Stomach smooth muscle (tissue), 2 donors: ENCODE measurements around the gene DNAJC13.
"Not testable (repeated sequence)": the region's sequence is repeated elsewhere in the genome, so short reads cannot be mapped to it uniquely, and the experiment has no call there.

Experiments
- H3K27ac ChIP-seq: one replicate; pipeline ENCODE4 v1.7.0; 2013; ENCODE audit warnings: mild to moderate bottlenecking, low read length, inconsistent platforms
- H3K27me3 ChIP-seq, 2 donors: one replicate each; pipeline ENCODE4 v1.7.0; 2013; ENCODE audit warnings: low read length in 2 of 2; ENCODE audit not compliant: insufficient read depth in 2 of 2, control insufficient read depth in 1 of 2
- H3K36me3 ChIP-seq, 2 donors: one replicate each; pipeline ENCODE4 v1.7.0; 2013; ENCODE audit warnings: low read length in 2 of 2; ENCODE audit not compliant: control insufficient read depth in 2 of 2, insufficient read depth in 2 of 2
- H3K4me1 ChIP-seq: one replicate; pipeline ENCODE4 v1.7.0; 2013; ENCODE audit warnings: low read length; ENCODE audit not compliant: control insufficient read depth, insufficient read depth
- H3K4me3 ChIP-seq, 2 donors: one replicate each; pipeline ENCODE4 v1.7.0; 2013; ENCODE audit warnings: low read length in 2 of 2
- H3K9ac ChIP-seq, 2 donors: one replicate each; pipeline ENCODE4 v1.7.0; 2013; ENCODE audit warnings: low read length in 2 of 2, mild to moderate bottlenecking in 1 of 2
- H3K9me3 ChIP-seq, 2 donors: one replicate each; pipeline ENCODE4 v1.7.0; 2013; ENCODE audit warnings: low read length in 2 of 2; ENCODE audit not compliant: control insufficient read depth in 2 of 2
- donor health status: healthy.
- donor health status: Pancreatic carcinoma.

Gene DNAJC13

GRCh38 chr3:132416807-132417694, at the start of gene DNAJC13:
TSS of gene DNAJC13 (plus strand) at chr3:132417502. CDS start at chr3:132434551, 17,049 bp downstream.
- peak within 1 kb of the TSS; percentile 91 to 98 for H3K4me3 ChIP-seq
- H3K36me3 ChIP-seq, result no peaks in the 10 kb centered on the region
- peak within 1 kb of the TSS; percentile 76 for H3K27ac ChIP-seq
- no peaks in the 10 kb centered on the region for H3K9me3 ChIP-seq
- H3K9ac ChIP-seq, result peak within 1 kb of the TSS; percentile 93 to 98
- H3K27me3 ChIP-seq, result no peaks in the 10 kb centered on the region
- no peaks in the 10 kb centered on the region for H3K4me1 ChIP-seq

DNA sequence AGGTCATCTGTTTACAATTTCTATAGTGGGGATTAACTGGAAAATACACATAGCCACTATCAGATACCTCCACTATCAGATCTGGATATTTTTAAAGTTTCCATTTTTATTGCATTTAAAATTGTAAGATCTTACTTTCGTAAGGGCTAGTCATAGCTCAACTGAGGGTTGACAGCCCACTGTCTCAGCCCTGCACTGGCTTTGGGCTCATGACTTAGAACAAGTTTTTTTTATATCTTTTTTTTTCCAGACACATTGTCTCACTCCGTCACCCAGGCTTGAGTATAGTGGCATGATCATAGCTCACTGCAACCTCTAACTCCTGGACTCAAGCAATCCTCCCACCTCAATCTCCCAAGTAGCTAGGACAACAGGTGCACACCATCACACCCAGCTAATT, 48.8 kb upstream of the DNAJC13 start:
- no peak overlapping the region for H3K4me3 ChIP-seq
- no peak overlapping the region for H3K9ac ChIP-seq
- no peaks in the 10 kb centered on the region for H3K4me1 ChIP-seq

GRCh38 chr3:132368962-132369361, 48.3 kb upstream of the DNAJC13 start:
- Histone ChIP-seq H3K27me3 (no peaks in the 10 kb centered on the region), H3K9ac (no peak overlapping the region), H3K4me1 (no peaks in the 10 kb centered on the region), H3K27ac (no peak overlapping the region), H3K4me3 (no peak overlapping the region), H3K9me3 (no peaks in the 10 kb centered on the region), H3K36me3 (no peaks in the 10 kb centered on the region)

More for the DNA sequence above, 48.8 kb upstream of the DNAJC13 start:
- Histone ChIP-seq H3K9me3 (no peaks in the 10 kb centered on the region), H3K36me3 (no peaks in the 10 kb centered on the region), H3K27me3 (no peaks in the 10 kb centered on the region), H3K27ac (no peak overlapping the region)

- not testable (repeated sequence) for H3K36me3 ChIP-seq, H3K27me3 ChIP-seq, H3K9ac ChIP-seq, H3K9me3 ChIP-seq, H3K4me1 ChIP-seq, H3K27ac ChIP-seq, H3K4me3 ChIP-seq
These were observed 40.4 kb upstream of the DNAJC13 start for GRCh38 chr3:132376945-132377354.

DNA sequence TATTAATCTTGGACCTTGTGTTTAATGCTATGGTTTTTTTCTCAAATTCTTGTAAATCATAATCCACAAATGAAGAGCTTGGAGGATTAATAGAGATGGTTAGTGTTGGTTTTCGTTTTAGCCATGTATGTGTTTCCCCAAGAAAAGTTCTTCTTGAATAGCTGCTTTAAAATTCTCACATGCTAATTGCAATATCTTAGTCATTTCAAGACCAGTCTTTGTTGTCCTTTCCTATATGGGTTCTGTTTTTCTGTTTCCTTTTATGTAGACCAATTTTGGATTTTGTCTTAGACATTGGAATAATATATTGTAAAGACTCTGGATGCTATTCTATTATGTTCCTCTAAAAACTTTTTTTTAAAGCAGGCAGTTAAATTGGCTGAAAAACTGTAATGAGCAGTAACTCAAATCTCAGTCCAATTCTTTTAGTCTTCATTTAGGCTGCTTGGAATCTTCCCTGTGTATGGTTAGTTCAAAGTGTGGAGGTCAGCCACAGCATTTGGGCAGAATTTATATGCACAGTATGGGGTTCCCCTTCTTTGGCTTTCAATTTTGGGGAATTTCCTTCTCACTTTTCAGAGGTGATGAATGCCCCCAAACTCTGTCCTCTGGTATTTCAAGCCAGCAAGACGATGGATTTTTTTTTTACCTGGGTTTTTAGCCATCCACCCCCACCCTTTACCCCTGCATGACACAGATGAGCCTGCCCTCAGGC, 39.1 kb upstream of the DNAJC13 start:
- Histone ChIP-seq H3K4me1 (no peaks in the 10 kb centered on the region), H3K9ac (no peak overlapping the region), H3K4me3 (no peak overlapping the region), H3K9me3 (no peaks in the 10 kb centered on the region), H3K36me3 (no peaks in the 10 kb centered on the region), H3K27ac (no peak overlapping the region), H3K27me3 (peaks cover 0 to 2% of the 10 kb centered on the region in 2 donors)

DNA sequence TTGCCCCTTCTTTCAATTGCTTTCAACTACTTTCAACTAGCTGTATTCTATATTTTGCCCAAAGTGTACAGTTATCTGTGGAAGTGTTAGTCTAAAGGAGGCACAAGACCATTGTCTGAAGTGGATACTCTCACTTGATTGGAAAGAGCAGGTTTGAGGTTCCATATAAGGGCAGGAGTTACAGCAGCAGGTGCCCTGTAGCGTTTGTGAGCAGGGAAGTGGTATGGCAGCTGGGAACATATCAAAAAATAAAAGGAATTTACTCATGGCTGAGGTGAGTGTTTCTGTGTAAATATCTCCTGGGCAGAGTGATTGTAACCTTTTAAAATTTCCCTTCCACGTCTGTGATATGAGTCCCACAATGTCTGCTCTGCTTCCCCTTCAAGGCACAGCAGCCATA, 38.5 kb upstream of the DNAJC13 start:
- H3K9me3 ChIP-seq, result no peaks in the 10 kb centered on the region
- no peak overlapping the region for H3K9ac ChIP-seq
- no peaks in the 10 kb centered on the region for H3K4me1 ChIP-seq
- no peak overlapping the region for H3K4me3 ChIP-seq
- no peaks in the 10 kb centered on the region for H3K36me3 ChIP-seq
- H3K27ac ChIP-seq, result no peak overlapping the region
- H3K27me3 ChIP-seq, result peaks cover 0 to 3% of the 10 kb centered on the region in 2 donors

DNA sequence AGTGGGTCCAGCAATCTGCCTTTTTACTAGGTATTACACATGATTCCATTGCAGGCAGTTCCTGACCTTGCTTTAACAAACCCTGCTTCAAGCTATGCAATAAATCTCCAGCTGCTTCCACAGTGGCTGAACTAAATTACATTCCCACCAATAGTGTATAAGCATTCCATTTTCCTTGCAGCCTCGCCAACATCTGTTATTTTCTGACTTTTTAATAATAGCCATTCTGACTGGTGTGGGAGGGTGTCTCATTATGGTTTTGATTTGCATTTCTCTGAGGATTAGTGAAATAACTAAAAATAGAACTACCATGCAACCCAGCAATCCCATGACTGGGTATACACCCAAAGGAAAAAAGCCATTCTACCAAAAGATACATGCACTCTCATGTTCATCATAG, 36.4 kb upstream of the DNAJC13 start:
- no peak overlapping the region for H3K4me3 ChIP-seq
- no peak overlapping the region for H3K27ac ChIP-seq
- H3K9me3 ChIP-seq, result no peaks in the 10 kb centered on the region
- peaks cover 0 to 3% of the 10 kb centered on the region in 2 donors for H3K27me3 ChIP-seq
- H3K9ac ChIP-seq, result no peak overlapping the region
- no peaks in the 10 kb centered on the region for H3K36me3 ChIP-seq
- H3K4me1 ChIP-seq, result no peaks in the 10 kb centered on the region

DNA sequence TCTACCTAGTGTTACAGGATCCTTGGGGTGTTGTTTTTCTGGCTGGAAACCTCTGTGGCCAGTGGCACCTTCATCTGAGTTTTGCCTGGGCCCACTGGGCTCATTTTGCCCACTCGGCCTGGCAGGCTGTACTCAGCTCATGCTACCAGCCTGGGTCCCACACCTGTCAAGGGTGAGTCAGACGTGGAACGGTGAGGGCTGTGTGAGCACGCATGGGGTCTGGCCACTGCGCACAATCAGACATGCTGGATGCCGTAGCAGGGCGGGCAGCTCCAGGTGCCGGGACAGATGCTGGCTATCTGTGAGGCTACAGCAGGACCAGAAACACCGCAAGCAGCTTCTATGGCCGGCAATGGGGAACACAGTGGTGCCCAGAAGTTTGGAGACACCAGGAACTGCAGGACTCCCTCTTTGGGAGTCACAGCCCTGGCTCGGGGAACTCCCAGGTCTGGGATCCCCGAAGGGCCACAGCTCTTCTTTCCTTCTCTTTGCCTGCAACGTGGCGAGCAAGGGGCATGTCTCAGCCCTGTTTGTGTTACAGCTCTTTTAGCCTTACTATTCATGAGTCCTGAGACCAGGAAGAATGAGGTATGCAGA, 35.9 kb upstream of the DNAJC13 start:
- Histone ChIP-seq H3K27ac (no peak overlapping the region), H3K36me3 (no peaks in the 10 kb centered on the region), H3K27me3 (peaks cover 0 to 3% of the 10 kb centered on the region in 2 donors), H3K9me3 (no peaks in the 10 kb centered on the region), H3K9ac (no peak overlapping the region), H3K4me1 (no peaks in the 10 kb centered on the region), H3K4me3 (no peak overlapping the region)

DNA sequence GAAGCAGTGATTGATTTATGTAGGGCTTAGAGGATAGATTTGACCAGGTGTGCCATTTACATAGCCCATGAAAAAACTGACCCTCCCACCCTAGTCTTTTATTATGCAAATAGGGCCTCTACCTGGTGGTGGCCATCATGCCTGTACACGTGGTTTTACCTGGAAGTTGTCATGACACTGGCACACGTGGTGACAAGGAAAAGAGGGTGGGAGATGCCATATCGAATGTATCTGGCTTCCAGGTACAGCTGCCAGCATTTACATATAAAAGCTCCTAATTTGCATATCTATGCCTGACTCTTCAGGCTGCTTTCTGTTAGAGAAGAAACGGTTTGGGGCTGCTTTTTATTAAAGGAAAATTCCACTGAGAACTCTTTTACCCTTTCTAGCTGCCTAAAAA, 35.0 kb upstream of the DNAJC13 start:
- H3K27me3 ChIP-seq, result peaks cover 0 to 3% of the 10 kb centered on the region in 2 donors
- H3K27ac ChIP-seq, result no peak overlapping the region
- H3K4me1 ChIP-seq, result no peaks in the 10 kb centered on the region
- no peak overlapping the region for H3K4me3 ChIP-seq
- H3K36me3 ChIP-seq, result no peaks in the 10 kb centered on the region
- no peaks in the 10 kb centered on the region for H3K9me3 ChIP-seq
- H3K9ac ChIP-seq, result no peak overlapping the region

DNA sequence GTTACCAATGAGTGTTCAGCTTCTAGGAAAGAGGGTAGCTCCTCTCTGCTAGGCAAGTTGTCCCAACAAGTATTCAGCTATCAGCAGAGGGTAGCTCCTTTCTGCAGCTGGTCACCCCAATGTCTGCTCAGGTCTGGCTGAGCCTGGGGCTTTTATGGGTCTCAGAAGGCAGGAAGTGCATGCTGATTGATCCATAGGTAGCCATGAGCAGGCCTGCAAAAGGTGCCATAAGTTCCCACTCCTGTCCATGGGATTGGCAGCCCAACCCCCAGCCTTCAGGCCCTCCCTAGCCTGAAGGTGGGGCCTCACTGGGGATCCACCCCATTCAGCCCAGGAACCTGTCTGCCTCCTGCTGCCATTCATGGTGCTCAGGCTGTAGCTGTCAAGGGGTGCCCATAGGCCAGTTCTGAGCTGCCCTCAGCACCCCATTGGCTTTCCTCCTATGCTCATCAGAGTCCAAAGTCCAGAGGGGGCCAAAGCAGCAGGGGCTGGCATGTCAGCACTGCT, 34.6 kb upstream of the DNAJC13 start:
- no peak overlapping the region for H3K27ac ChIP-seq
- H3K27me3 ChIP-seq, result peaks cover 0 to 3% of the 10 kb centered on the region in 2 donors
- H3K9ac ChIP-seq, result no peak overlapping the region
- H3K4me3 ChIP-seq, result no peak overlapping the region
- no peaks in the 10 kb centered on the region for H3K9me3 ChIP-seq
- no peaks in the 10 kb centered on the region for H3K36me3 ChIP-seq
- H3K4me1 ChIP-seq, result no peaks in the 10 kb centered on the region
